CD4-positive, alpha-beta T cell treated with Interleukin-1 beta for 1 hour (primary cell): ENCODE measurements around the gene BFSP2.
"Not testable (repeated sequence)": the region's sequence is repeated elsewhere in the genome, so short reads cannot be mapped to it uniquely, and the experiment has no call there.

Experiments used
- DNase-seq, 2 donors: peaks; one replicate each; pipeline ENCODE4 v3.0.0-alpha.2; 2020 to 2022

Gene BFSP2

GRCh38 chr3:133482474-133482873 is 82.6 kb downstream of the BFSP2 start:
- not testable (repeated sequence) for DNase-seq

- no peak for DNase-seq
Measured at GRCh38 chr3:133486658-133487057, 86.8 kb downstream of the BFSP2 start.

- DNase-seq: no peak
Measured at GRCh38 chr3:133487204-133487603, 87.3 kb downstream of the BFSP2 start.

- peak; percentile 53 to 70 for DNase-seq
Measured at GRCh38 chr3:133487920-133488540, 88.2 kb downstream of the BFSP2 start.

GRCh38 chr3:133488785-133489367 is 89.0 kb downstream of the BFSP2 start:
- DNase-seq: no peak

GRCh38 chr3:133489466-133490085 is 89.7 kb downstream of the BFSP2 start:
- DNase-seq: no peak

- DNase-seq: peak; percentile 48 to 74
Measured at GRCh38 chr3:133490468-133491351, 90.9 kb downstream of the BFSP2 start.

GRCh38 chr3:133491481-133492059 is 91.7 kb downstream of the BFSP2 start:
- DNase-seq: no peak

GRCh38 chr3:133492159-133492741 is 92.4 kb downstream of the BFSP2 start:
- DNase-seq: no peak

GRCh38 chr3:133494469-133494868 is 94.6 kb downstream of the BFSP2 start:
- DNase-seq: no peak

GRCh38 chr3:133502542-133502941 is 102.7 kb downstream of the BFSP2 start:
- DNase-seq: not testable (repeated sequence)

GRCh38 chr3:133503409-133503808 is 103.6 kb downstream of the BFSP2 start:
- no peak for DNase-seq

GRCh38 chr3:133504736-133505135 is 104.9 kb downstream of the BFSP2 start:
- no peak for DNase-seq

- DNase-seq: no peak
Measured at GRCh38 chr3:133505813-133506212, 106.0 kb downstream of the BFSP2 start.

GRCh38 chr3:133506215-133506901 is 106.5 kb downstream of the BFSP2 start:
- DNase-seq: peak; percentile 37 to 66

- no peak for DNase-seq
Measured at GRCh38 chr3:133509488-133509887, 109.6 kb downstream of the BFSP2 start.

- no peak for DNase-seq
Measured at GRCh38 chr3:133512416-133513089, 112.7 kb downstream of the BFSP2 start.

GRCh38 chr3:133514418-133514817 is 114.6 kb downstream of the BFSP2 start:
- DNase-seq: no peak

- no peak for DNase-seq
Measured at GRCh38 chr3:133515127-133515526, 115.3 kb downstream of the BFSP2 start.

GRCh38 chr3:133520286-133520685 is 120.4 kb downstream of the BFSP2 start:
- DNase-seq: no peak

- DNase-seq: not testable (repeated sequence)
Measured at GRCh38 chr3:133520938-133521337, 121.1 kb downstream of the BFSP2 start.
